Lung microvascular endothelial cell (primary cell): ENCODE measurements around the gene ABAT. TPM values are rescaled to one million over a fixed set of nuclear protein-coding genes. Genes with fewer than 3 reads are reported as not detected.
"Not testable (repeated sequence)": the region's sequence is repeated elsewhere in the genome, so short reads cannot be mapped to it uniquely, and the experiment has no call there.

Experiments used
- DNase-seq, 2 donors: peaks; one replicate each; pipeline versions ENCODE4 v3.0.0 to v3.0.0-alpha.2; 2010; ENCODE audit warnings: low read depth in 2 of 2
- total RNA-seq: library from RNA; depleted of rRNA; stranded (reverse); fragments of >200 nt; gene quantifications from 2 replicates; pipeline ENCODE4 v1.2.1, GENCODE V29; 2014

The ABAT gene
- total RNA-seq, 1 donor from 2014 or later: 1.6 TPM

GRCh38 chr16:8782673-8783072 is 108.3 kb downstream of the ABAT start:
- no peak for DNase-seq

GRCh38 chr16:8785408-8785807 is 111.0 kb downstream of the ABAT start:
- DNase-seq: no peak

GRCh38 chr16:8786316-8786715 is 111.9 kb downstream of the ABAT start:
- not testable (repeated sequence) for DNase-seq

GRCh38 chr16:8788578-8789172 is 114.3 kb downstream of the ABAT start:
- DNase-seq: no peak

GRCh38 chr16:8795091-8795490 is 120.7 kb downstream of the ABAT start:
- DNase-seq: no peak

- no peak for DNase-seq
These were observed 121.4 kb downstream of the ABAT start for GRCh38 chr16:8795818-8796217.

- peak; percentile 18 to 19 for DNase-seq
These were observed 122.3 kb downstream of the ABAT start for GRCh38 chr16:8796469-8797363.

- peak; percentile 97 to 98 for DNase-seq
These were observed 123.2 kb downstream of the ABAT start, which contains the start of the genes PMM2 and TMEM186 for GRCh38 chr16:8797364-8798173. TSS of gene PMM2 (plus strand) at chr16:8797839. CDS start at chr16:8797883, 44 bp downstream. TSS of gene TMEM186 (minus strand) at chr16:8797639. CDS start at chr16:8797614, 25 bp downstream.

GRCh38 chr16:8798174-8798527 is 123.7 kb downstream of the ABAT start:
- DNase-seq: no peak

GRCh38 chr16:8798535-8799157 is 124.2 kb downstream of the ABAT start:
- DNase-seq: peak in 1 of 2 donors; percentile 15

GRCh38 chr16:8801701-8802100 is 127.3 kb downstream of the ABAT start:
- no peak for DNase-seq

- DNase-seq: not testable (repeated sequence)
These were observed 129.3 kb downstream of the ABAT start for GRCh38 chr16:8803733-8804132.

GRCh38 chr16:8804313-8804712 is 129.9 kb downstream of the ABAT start:
- no peak for DNase-seq

GRCh38 chr16:8806272-8806983 is 132.0 kb downstream of the ABAT start:
- DNase-seq: no peak

GRCh38 chr16:8807189-8807588 is 132.8 kb downstream of the ABAT start:
- no peak for DNase-seq

GRCh38 chr16:8808009-8808408 is 133.6 kb downstream of the ABAT start:
- DNase-seq: no peak

- no peak for DNase-seq
These were observed 134.4 kb downstream of the ABAT start for GRCh38 chr16:8808613-8809353.

GRCh38 chr16:8812162-8812843 is 137.9 kb downstream of the ABAT start:
- DNase-seq: no peak

GRCh38 chr16:8814095-8814806 is 139.8 kb downstream of the ABAT start:
- DNase-seq: no peak
